ENCODE results near the gene ARPP21.
A peak's percentile ranks its signal among the peaks of the same experiment; 100 is the strongest.

Gene ARPP21

DNA sequence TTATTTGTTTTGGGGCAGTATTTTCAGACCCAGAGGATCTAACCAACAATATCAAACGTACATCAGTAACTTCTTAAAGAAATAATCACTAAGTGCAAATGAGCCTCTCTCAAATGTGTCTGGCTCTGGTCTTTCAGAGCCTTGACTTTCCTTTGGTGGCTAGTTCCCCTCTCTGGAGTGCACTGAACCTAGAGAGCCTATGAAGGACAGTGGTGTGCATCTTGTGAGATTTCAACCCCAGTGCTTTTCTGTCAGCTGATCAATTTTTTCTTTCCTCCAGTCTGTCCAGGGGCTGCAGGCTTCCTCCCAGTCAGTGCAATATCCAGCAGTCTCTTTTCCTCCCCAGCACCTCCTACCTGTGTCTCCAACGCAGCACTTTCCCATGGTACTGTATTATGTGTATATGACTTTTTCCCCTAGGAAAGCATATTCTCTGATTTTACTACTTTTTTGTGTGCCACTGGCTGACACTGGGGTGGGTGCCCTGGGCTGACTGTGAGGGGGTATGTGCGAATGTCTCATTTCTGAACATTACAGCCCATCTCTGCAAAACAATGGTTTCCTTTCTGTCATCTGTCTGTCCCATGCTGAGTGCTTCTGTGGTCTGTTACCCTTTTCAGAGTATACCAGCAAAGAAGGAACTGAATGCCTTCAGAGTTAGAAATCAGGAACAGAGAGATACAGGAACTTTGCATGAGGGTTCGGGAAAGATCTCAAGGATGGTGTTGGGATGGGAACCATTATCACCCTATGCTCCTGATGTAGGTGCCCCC is 98.8 kb downstream of the ARPP21 start:
- DNase-seq = no peak

DNA sequence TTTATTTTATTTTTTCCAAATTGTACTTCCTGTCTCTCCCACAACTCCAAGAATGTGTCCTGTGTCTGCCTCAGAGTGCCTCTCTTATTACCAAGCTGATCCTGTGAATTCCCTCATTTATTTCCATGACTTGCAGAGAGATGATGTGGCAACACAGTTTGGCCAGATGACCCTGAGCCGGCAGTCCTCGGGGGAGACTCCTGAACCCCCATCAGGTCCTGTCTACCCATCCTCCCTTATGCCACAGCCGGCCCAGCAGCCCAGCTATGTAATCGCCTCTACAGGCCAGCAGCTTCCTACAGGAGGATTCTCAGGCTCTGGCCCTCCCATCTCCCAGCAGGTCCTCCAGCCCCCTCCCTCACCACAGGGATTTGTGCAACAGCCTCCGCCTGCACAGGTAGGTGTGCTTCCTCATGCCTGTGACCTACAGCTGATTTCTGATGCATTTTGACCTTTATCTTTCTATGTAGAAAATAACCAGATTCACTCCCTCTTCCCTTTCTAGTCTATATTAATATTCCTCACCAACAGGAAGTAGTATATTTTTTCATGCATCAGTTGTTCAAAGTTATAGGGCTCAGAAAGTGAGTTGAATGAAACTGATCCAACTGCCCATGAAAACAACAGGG is 100.0 kb downstream of the ARPP21 start:
- no peak for DNase-seq

DNA sequence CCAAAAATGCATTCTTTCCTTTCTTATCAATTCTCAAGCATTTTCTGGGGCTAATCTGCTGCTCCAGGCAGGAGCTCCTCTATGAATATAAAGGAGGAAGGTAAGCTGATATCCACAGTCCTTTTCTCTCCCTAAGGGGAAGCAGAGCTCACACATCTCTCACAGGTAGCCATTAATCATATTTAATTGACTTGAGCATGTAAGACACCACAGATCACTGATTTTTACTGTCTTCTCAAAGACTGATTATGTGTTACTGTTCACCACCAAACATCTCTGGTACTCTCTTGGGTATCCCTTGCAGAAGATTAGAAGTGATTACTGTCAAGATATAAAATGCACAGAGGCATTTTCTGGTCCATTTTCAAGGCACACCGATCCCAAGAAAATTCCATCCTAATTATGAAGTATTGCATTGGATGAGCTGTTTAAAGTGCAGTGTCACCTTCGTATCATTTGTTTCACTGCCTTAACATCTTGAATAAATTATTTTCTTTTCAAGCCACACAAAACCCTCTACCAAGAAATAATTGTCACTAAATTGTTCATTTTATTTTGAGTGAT is 100.7 kb downstream of the ARPP21 start:
- peak; percentile 30 for DNase-seq

DNA sequence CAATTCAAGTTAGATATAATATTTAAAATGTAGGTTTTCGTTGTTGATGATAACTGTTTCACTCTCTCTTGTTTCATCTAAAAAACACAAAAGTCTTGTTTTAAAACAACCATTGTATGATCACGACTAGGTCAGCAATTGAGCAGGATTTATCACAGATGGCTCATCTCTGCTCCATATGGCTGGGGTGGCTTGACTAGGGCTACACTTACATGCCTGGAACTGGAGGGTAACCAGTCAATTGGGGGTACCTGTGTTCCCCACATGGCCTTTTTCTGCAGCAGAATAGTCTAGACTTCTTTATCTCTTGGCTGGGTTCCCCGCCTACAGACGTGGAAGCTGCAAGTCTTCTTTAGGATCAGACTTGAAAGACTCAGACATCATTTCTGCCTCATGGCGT is 103.9 kb downstream of the ARPP21 start:
- no peak for DNase-seq

DNA sequence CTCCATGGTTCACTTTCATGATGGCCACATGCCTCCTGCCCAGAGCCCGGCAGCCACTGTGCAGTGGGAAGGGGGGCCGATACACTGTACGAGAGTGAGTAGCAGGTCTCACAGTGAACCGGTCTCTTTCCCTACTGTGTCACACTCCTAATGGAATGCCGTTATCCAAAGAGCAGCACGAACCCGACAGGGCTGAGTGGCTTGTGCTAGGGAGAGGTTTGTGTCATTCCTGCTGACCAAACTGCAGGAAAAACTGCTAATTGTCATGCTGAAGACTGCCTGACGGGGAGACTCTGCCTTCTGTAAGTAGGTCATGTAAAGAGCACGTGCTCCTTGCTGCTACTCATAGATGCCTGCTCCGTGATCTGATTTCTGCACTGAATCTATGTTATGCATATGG is 105.1 kb downstream of the ARPP21 start:
- no peak for DNase-seq

DNA sequence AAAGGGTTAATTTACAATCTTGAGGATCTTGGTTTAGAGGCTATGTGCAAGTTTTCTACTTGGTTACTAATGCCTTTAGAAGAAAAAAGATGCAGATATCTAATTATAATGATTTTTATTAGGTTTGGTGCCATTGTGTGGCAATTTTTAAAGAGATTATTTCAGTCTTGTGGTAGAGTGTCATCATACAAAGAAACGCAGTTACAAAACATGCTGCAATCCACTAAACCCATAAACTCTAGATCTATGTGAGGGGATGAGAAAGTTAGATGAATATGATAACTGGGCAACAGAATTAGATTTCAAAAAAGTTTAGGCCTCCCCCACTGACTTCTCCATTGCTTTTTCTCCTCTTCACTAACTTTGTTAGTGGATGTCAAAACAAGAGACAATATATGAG is 106.0 kb downstream of the ARPP21 start:
- DNase-seq = no peak

DNA sequence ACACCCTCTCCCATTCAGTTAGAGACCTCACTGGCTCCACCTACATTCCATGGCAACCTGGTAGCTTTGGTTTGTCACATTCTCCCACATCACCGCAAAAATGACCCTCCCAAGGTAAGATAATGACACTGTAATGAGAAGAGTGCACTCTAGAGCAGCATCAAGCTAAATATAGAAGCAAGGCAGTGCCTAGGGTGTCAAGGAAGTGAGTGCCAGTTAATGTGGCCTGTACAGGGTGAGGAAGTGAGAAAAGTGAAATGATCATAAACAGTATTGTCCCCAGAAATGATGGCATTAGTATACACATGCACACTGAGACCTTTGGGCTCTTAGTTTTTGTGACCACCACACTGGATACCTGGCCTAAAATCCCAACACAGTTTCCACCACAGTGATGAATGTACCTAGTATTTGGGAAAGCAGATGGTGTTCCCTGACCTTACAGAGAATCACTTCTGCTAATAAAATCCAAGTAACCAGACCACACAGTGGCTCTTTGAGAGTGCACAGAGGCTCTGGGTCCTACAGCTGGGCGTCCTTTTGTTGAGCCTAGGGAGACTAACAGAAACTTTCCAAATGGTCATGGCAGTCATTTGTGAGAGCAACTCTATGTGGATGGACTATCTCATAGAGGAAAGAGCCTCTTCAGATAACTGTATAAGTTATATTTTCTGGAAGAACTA is 106.6 kb downstream of the ARPP21 start:
- DNase-seq = no peak

DNA sequence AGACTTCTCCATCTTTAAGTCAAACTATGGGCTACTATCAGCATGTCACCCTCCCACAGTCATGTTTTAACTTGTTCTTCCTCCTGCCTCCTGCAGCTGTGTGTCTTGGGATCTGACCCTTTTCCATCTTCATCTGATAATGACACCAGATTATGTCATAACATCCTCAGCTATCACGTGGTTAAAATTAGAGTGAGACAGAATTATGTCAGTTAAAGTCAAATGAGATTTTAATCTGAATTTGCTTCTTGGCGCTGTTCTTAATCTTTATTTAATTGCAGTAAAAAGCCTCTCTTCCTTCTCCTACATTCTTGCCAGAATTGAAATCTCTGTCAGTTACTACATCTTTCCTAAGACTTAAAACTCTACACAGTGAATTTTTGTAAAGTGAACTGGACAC is 107.2 kb downstream of the ARPP21 start:
- no peak for DNase-seq

DNA sequence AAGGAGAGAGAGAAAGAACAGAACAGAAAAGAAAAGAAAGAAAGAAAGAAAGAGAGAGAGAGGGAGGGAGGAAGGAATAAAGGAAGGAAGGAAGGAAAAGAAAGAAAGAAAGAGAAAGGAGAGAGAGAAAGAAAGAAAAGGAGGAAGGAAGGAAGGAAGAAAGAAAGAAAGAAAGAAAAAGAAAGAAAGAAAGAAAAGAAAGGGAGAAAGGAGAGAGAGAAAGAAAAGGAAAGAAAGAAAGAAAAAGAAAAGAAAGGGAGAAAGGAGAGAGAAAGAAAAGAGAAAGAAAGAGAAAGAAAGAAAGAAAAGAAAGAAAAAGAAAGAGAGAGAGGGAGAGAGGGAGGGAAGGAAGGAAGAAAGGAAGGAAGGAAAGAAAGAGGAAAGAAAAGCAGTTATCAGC is 108.8 kb downstream of the ARPP21 start:
- DNase-seq = no peak

DNA sequence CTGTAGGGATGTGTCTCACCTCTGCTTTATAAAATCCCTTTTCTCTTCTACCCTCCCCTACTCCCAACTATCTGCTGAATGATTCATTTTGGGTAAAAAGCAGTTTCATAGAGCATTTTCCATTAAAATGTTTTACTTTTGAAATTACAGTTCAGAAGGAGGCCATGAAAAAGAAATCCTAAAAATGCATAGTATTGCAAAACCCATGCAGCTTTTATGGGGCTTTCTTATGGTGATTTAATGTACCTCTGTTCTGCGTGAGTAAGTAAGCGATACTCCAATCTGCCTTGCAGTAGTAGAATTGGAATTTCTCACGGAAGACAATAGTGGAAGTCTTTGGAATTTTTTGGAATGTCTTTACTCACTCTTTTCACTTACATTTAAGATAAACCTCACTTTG is 111.9 kb downstream of the ARPP21 start:
- no peak for DNase-seq

DNA sequence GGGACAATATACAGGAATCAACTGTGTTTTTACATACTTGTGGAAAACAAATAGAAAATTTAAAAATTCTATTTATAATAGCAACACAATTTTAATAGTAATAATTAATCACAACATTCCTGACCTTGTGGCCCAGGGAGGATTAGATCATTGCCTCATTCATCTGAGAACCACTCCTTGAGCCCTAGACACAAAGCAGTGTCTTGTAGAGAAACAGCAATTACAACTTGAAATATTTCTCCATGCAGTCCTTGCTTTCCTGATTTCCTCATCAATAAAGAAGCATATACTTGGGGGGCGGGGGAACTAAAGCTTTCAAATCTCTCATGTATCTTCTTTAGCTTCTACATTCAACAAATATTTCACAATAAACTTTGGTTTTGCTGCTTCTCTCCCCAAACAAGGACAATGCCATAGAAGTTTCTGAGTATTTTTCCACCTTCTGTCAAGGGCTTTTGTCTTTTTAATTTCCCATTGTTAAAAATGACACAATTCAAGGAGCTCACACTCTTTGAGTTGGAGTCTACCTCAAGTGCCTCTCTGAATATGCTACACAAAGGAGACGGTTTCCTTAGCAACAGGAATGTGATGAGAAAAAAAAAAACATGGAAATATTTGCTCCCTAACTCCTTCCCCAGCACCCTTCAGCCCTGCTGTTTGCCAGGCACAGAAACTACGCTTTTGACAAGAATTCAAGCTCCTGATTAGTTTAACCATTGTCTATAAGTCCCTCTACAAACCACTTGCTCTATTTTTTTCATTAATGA is 118.8 kb downstream of the ARPP21 start:
- DNase-seq = no peak

DNA sequence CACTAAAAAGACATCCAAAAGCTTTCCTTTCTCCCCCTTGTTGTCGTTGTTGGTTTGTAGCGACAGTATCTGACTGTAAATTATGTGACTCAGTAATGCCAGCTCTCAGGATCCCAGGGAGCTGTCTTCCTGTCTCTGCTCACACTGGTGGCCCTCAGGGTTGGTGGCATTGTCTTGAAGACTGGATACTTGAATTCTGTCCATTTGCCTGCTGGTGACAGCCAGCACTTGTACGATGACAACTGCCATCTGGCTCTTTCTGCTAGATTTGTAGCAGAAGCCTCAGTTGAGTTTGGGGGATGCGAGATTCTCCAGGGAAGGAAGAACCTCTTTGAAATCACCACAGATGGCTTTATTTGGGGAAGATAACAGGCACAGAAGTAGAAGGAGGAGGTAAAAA is 120.8 kb downstream of the ARPP21 start:
- DNase-seq = no peak

DNA sequence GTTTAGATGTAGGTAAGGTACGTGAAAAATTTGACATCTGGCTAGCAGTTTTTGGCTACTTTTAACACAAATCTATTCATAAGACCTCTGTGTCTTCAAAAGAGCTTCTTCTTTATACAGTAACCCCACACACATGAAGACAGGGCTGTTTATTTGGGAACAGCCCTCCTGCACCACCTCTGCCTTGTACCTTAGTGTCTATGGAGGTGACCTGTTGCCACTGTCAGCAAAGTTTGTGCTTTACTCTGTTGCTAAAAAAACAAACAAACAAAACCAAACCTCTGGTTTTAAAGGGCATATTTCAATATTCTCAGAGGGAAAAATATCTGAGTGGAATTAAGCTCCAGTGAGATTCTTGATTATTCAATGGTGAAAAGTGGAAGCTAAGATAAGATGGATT is 122.0 kb downstream of the ARPP21 start:
- DNase-seq = no peak

DNA sequence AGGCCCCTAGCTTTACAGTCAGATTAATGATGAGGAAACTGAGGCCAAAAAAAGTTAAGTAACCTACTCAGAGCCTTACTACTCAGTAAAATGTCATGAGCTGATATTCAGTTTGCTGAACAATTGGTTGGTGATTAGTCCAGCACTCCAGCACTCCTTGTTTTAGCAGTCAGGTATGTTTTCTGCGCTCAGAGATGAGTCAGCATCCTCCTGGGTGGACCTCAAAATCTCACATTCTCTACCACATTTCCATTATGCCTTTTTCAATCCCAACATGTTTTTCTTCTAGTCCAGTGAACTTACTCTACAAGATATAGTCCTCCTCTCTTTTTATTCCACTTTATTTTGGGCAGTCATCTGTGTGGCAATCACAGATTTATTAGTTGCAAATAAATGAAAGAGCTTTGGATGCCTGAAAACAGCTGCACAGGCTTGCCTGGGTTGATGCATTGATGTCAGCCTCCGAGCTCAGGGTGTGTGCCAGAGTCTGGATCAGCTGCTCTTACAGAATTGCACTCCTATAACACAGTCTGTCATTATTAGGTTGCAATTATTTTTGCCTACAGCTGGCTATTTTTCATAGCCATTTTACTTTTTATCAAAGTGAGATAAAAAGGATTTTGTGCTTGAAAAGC is 133.2 kb downstream of the ARPP21 start:
- no peak for DNase-seq

DNA sequence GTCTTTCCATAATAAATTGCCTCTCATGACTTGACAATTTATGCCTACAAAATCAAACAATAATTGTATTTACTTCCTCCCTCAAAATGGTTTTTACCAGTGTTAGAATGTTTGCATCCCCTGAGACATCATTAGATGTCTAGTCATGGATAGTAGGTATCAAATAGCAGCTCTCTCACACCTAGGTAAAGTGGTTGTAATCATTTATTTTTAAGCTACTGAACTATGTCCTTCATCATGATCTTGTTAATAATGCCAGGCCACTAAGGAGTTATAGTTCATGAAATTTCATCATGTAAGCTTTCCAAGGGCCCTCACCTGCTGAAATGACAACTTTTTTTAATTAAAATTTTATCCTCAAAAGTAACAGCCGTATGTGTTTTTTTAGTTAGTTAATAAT is 134.1 kb downstream of the ARPP21 start:
- no peak for DNase-seq

DNA sequence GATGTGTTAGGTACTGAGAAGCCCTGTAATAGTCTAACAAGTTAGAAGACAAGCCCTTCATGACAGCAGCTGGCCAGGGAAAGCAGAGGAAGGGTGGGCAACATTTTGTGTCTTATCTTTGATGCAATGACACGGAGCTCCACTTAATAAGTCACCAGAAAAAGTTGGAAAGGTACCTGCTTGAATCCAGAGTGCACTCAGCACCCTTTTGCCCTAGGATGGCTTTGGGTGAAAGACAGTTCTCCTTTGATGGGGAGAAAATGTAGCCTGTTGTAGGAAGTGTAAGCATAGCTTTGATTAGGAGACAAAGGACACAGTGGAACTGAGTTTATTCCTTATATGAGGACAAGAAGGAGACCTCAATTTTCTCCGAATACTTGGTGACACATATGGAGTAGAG is 137.0 kb downstream of the ARPP21 start:
- DNase-seq = no peak

DNA sequence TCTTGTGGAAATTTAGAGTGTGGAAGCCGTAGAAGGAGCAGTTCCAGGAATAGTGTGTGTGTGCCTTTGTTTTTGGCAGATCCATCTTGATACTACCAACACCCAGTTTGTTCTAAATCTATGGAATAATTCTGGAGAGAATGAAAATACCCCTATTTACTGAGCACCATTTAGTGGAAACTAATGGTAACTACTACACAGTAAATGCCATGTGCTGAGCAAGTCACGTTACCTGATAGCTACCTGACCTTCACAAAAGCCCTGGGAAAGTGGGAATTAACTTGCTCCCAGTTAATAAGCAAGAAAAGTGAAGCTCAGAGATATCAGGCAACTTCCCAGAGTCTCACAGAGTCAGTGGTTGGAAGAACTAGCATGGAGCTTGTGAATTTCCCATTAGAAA is 137.7 kb downstream of the ARPP21 start:
- DNase-seq = no peak

DNA sequence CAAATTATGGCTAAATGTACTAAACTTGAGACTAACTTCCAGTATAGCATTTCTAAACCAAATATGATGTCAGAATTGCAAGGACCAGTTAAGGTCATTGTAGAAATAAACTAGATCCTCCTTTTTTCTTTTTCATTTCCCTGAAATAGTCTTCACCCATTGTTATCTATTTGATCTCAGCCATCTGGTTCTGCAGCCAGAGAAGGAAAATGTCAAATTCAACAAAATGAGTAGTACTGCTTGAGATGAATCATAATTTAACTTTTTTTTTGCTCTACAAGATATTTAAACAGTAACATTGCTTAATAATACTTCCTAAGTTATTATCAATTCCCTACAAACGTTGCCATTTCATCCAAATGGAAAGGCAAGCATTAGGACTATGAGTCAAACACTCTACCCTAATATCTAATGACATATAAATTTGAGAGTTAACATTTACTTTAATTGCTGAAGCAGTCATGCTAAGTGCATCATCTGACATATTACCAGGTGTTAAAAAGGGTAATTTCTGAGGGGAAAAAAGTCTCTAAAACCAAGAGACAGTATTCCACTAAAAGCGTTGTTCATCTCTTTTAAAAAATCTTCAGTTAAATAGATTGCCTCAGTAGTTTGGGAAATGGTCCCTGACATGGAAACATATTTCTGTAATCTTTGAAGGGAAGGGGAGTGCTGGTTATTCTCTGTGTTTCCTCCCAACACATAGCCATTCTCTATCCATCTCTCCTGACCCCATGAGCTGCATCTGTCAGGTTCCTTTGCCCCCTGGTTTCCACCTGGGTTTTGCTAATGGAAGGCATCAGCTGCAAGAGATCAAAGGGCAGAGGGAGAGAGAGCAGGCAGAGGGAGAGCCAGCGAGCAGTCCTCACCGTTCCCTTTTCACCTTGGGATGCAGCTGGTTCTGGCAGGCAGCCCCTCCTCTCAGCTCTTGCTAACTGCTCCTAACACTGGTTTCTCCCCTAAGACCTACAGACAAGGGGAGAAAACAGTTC is 138.5 kb downstream of the ARPP21 start:
- no peak for DNase-seq

DNA sequence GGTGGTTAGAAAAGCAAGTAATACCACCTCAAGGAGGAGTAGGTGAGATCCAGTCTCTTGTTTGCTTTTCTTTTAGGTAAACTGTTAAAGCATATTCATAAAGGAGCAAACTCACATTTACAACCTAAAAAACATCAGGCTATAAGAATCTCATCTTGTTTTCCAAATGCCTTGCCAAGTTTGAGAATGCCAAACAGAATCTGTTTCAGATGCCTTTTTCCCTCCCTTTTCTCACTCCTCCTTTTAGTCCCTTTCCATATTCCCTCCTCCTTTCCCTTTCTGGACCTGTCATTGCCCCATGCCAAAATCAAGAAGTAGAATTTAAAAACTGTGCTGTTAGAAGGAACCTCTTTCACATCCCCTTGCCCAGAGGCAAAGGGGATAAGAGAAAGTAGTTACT is 140.3 kb downstream of the ARPP21 start:
- DNase-seq = no peak

DNA sequence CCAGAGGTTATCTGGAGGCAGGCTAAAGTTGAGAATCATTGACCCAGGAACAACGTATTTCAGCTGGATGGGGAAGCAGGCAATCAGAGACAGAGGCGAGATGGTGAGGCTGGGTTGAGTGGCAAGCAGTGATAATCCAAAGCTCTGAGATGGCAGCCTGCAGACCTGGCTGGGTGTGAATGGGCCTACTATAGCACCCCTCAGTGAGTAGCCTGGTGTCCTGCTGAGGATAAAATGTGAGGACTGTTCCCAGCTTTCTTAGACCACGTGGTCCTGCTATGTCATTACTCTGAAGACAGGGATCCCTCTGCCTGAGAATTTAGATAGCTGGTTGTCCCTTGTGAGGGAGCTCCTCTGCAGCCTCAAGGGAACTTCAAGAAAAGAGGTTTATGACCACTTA is 141.5 kb downstream of the ARPP21 start:
- no peak for DNase-seq

DNA sequence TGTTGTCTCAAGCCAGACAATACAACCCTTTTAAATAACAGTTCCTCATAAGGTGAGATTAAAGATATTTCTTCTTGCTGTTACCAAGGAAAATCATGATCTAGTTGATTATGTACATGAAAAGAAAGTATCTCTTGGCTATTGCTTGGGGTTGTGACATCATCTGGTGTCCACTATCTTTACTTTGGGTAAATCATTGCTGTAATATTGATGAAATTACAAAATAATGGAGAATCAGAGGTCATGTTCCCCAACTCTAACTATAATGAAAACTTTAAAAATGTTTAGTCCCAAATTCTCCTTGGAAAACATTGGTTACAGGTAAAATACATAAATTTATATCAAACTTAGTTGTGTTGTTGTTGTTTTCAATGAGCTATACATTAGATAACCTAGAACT is 142.2 kb downstream of the ARPP21 start:
- DNase-seq = no peak
